MCF 10A (cell line): ENCODE measurements around the gene LTV1. TPM values are rescaled to one million over a fixed set of nuclear protein-coding genes. Genes with fewer than 3 reads are reported as not detected.

Source experiments
- BruUV-seq: library from RNA; stranded (reverse); fragments of 400-500 nt; replicated peaks from 2 replicates; lab custom pipeline; 2021; lab: Mats Ljungman, UMichigan
- CTCF ChIA-PET: fragments of 300-600 bp; sonication (Branson Sonifier 250); formaldehyde crosslinking; extraction: SDS; loops from one replicate; lab custom pipeline; 2021; ENCODE audit warnings: antibody characterized with exemption, inconsistent platforms; lab: Yijun Ruan, JAX
- POLR2A ChIA-PET: fragments of 300-600, 350-650 bp; sonication (Branson Sonifier 250); formaldehyde crosslinking; extraction: SDS; loops from one replicate; lab custom pipeline; 2020; ENCODE audit warnings: antibody characterized with exemption, inconsistent platforms; lab: Yijun Ruan, JAX
- DNase-seq: peaks from one replicate; pipeline ENCODE4 v3.0.0-alpha.2; 2018; ENCODE audit not compliant: unreplicated experiment
- H3K27ac Mint-ChIP-seq: one replicate; pipeline ENCODE4 v1.8.0; 2022; ENCODE audit warnings: mild to moderate bottlenecking, low read depth, mixed read lengths; ENCODE audit not compliant: unreplicated experiment
- H3K27me3 Mint-ChIP-seq: one replicate; pipeline ENCODE4 v1.8.0; 2022; ENCODE audit warnings: mixed read lengths; ENCODE audit not compliant: insufficient read depth, unreplicated experiment
- H3K36me3 Mint-ChIP-seq: one replicate; pipeline ENCODE4 v1.8.0; 2022; ENCODE audit warnings: mild to moderate bottlenecking, moderate library complexity, mixed read lengths; ENCODE audit not compliant: insufficient read depth, unreplicated experiment
- H3K4me1 Mint-ChIP-seq: one replicate; pipeline ENCODE4 v1.8.0; 2022; ENCODE audit warnings: mixed read lengths; ENCODE audit not compliant: insufficient read depth, unreplicated experiment
- H3K4me3 Mint-ChIP-seq: one replicate; pipeline ENCODE4 v1.8.0; 2022; ENCODE audit warnings: mild to moderate bottlenecking, moderate library complexity, mixed read lengths; ENCODE audit not compliant: unreplicated experiment
- H3K9me3 Mint-ChIP-seq: one replicate; pipeline ENCODE4 v1.8.0; 2022; ENCODE audit warnings: mixed read lengths; ENCODE audit not compliant: unreplicated experiment
- CTCF ChIP-seq: fragments of 200-600 bp; IDR thresholded peaks from one replicate; pipeline ENCODE4 v1.8.0; 2022; ENCODE audit warnings: antibody characterized with exemption, mild to moderate bottlenecking; ENCODE audit not compliant: unreplicated experiment
- intact Hi-C: fragments of 100-400 bp; cut with micrococcal nuclease; formaldehyde crosslinking; loops from 2 replicates; pipeline ENCODE4 v1.14.1; 2022
- total RNA-seq: library from RNA; stranded (reverse); gene quantifications from 2 replicates; pipeline ENCODE4 v1.2.3, GENCODE V29; 2022

The LTV1 gene
- total RNA-seq, 1 experiment from 2014 or later, result 47.4 TPM

- TF ChIP-seq CTCF, result no peak
- no peak overlapping the region for H3K27ac Mint-ChIP-seq
- CTCF ChIA-PET, result interaction anchor here (0.6 kb wide), 1 partner anchor 9 kb away, joined by 3 read pairs; no protein-coding TSS in a partner anchor
- no peaks in the 10 kb centered on the region for H3K36me3 Mint-ChIP-seq
- peaks cover 46% of the 10 kb centered on the region for H3K9me3 Mint-ChIP-seq
- POLR2A ChIA-PET, result no interaction called here
- no peaks in the 10 kb centered on the region for H3K27me3 Mint-ChIP-seq
- intact Hi-C loops, result no loop called here
- no peaks in the 10 kb centered on the region for H3K4me1 Mint-ChIP-seq
- no TSS peak for BruUV-seq
- no peak overlapping the region for H3K4me3 Mint-ChIP-seq
- no peak for DNase-seq
Observed at GRCh38 chr6:143912671-143913070, 69.5 kb downstream of the LTV1 start.

Other genes starting within 250 kb of the LTV1 start
- 30.0 and 34.4 TPM in 2 replicates for gene PHACTR2, start 165.4 kb upstream of the LTV1 start, total RNA-seq
- gene ZC2HC1B, start 21.1 kb downstream of the LTV1 start, total RNA-seq, result not detected in 2 replicates
- gene PLAGL1, start 164.9 kb downstream of the LTV1 start, total RNA-seq, result 46.4 and 52.1 TPM in 2 replicates